Fibroblast of skin of right quadriceps (primary cell): ENCODE measurements around the gene PPP1R12B.
A peak's percentile ranks its signal among the peaks of the same experiment; 100 is the strongest.
"Not testable (repeated sequence)": the region's sequence is repeated elsewhere in the genome, so short reads cannot be mapped to it uniquely, and the experiment has no call there.

ENCODE experiments used
- DNase-seq: peaks from one replicate; pipeline ENCODE4 v3.0.0-alpha.2; 2013

The PPP1R12B gene

GRCh38 chr1:202588503-202589189, 240.1 kb downstream of the PPP1R12B start:
- DNase-seq = no peak

- peak; percentile 98 for DNase-seq
Observed at GRCh38 chr1:202589190-202589930, 240.9 kb downstream of the PPP1R12B start.

- DNase-seq = no peak
Observed at GRCh38 chr1:202590126-202590525, 241.6 kb downstream of the PPP1R12B start.

GRCh38 chr1:202590975-202591411, 242.5 kb downstream of the PPP1R12B start:
- no peak for DNase-seq

- DNase-seq = no peak
Observed at GRCh38 chr1:202591515-202591914, 243.0 kb downstream of the PPP1R12B start.

- no peak for DNase-seq
Observed at GRCh38 chr1:202592146-202592545, 243.6 kb downstream of the PPP1R12B start.

- no peak for DNase-seq
Observed at GRCh38 chr1:202593845-202594244, 245.3 kb downstream of the PPP1R12B start.

- no peak for DNase-seq
Observed at GRCh38 chr1:202596638-202597037, 248.1 kb downstream of the PPP1R12B start.

GRCh38 chr1:202597090-202597761, 248.7 kb downstream of the PPP1R12B start:
- no peak for DNase-seq

GRCh38 chr1:202599669-202600431, 251.4 kb downstream of the PPP1R12B start:
- DNase-seq = peak; percentile 80

GRCh38 chr1:202600432-202601041, 252.0 kb downstream of the PPP1R12B start:
- no peak for DNase-seq

GRCh38 chr1:202603435-202603834, 254.9 kb downstream of the PPP1R12B start:
- DNase-seq = no peak

- DNase-seq = no peak
Observed at GRCh38 chr1:202605515-202605914, 257.0 kb downstream of the PPP1R12B start.

- not testable (repeated sequence) for DNase-seq
Observed at GRCh38 chr1:202612036-202612435, 263.5 kb downstream of the PPP1R12B start.

GRCh38 chr1:202613571-202613970, 265.1 kb downstream of the PPP1R12B start:
- no peak for DNase-seq

- peak; percentile 78 for DNase-seq
Observed at GRCh38 chr1:202614363-202615207, 266.1 kb downstream of the PPP1R12B start.

GRCh38 chr1:202615208-202615500, 266.7 kb downstream of the PPP1R12B start:
- DNase-seq = not testable (repeated sequence)

- peak; percentile 95 for DNase-seq
Observed at GRCh38 chr1:202615501-202616354, 267.2 kb downstream of the PPP1R12B start.

GRCh38 chr1:202616355-202616915, 267.9 kb downstream of the PPP1R12B start:
- no peak for DNase-seq

GRCh38 chr1:202619012-202619411, 270.5 kb downstream of the PPP1R12B start:
- not testable (repeated sequence) for DNase-seq
